Measurements from ENCODE around the gene FZR1.
"Not testable (repeated sequence)": the region's sequence is repeated elsewhere in the genome, so short reads cannot be mapped to it uniquely, and the experiment has no call there.

Gene FZR1

DNA sequence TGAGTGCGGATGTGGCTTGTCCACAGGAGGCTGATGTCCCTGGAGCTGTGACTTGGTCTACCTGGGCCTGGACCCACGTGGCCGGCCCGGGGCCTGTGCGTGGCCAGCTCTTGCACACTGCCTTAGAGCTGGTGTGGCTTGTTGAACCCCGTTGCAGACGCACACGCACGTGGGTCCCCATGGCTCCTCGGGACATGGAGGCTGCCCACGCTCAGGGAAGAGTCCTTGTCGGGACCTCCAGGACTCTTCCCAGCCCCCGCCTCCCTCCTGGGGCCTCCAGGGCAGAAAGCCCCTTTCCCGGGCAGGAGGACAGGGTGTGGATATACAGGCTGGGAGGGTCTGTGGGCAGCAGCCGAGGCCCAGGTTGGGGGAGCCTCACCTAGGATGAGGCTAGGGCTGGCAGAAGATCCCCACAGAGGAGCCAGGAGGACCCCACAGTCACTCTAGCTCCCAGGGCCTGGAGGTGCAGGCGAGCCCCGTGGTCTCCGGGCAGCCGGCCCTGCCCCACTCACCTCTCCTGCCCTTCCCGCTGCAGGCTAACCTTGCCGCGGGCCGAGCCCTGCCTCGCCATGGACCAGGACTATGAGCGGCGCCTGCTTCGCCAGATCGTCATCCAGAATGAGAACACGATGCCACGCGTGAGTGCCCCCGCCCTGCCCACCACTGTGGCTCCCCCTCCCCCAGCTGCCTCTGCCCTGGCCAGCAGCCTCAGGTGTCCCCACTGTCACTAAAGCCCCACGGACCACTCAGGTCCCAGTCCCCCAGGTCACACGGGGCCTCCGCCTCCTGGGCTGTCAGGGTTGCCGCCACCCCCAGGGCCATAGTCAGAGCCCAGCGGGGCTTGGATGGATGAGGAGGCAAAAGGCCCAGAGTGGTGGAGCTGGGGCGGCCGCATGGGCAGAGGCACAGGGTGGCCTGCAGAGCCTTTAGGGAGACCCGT is 16.6 kb downstream of the FZR1 start:
- peaks cover 49% of the 10 kb centered on the region for H3K36me3 ChIP-seq (ENCODE audit: insufficient read depth, low read length)

DNA sequence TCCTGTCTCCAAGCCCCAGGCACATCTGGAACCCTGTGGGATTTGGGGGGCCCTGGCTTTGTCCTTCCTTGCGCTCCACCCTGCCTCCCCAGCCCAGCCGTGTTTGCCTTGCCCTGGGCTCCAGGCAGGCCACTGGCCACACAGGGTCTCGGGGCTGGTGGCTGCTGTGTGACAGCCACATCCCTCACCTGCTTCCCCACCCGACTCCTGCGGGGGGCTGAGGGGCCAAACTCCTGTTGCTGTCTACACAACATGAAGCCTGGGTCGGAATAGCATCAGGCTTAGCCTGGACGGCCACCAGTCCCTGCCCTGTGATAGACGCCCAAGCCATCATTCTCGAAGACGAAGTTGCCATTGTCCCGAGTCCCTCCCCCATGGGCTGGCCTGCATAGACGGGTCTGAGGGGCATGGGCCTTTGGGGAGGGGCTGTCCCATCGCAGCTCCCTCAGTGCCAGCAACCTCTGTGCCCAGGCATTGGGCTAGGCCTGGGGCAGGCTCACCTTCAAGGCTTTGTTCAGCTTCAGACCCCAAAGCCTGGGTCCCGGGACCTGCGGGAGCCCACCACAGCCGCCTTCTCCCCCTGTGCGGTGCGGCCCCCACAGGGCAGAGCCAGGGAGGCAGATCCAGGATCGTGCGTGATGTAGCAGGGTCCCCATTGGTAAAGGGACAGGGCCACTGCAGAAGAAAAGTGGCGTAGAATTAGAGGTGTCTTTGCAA is 17.4 kb downstream of the FZR1 start:
- no peaks in the 10 kb centered on the region for H3K4me1 ChIP-seq (ENCODE audit: control insufficient read depth, insufficient read depth, low read length)
- no peak overlapping the region for H3K9ac ChIP-seq (ENCODE audit: low read depth, low read length)
- no peaks in the 10 kb centered on the region for H3K27me3 ChIP-seq (ENCODE audit: control insufficient read depth, insufficient read depth, low read length)
- H3K4me2 ChIP-seq (ENCODE audit: low read length): no peak overlapping the region
- no peaks in the 10 kb centered on the region for H3K9me3 ChIP-seq (replicated peaks; ENCODE audit: low read length)
- H3K36me3 ChIP-seq (ENCODE audit: insufficient read depth, low read length): peaks cover 55% of the 10 kb centered on the region
- H3K4me3 ChIP-seq (ENCODE audit: low read length): no peak overlapping the region

More for the DNA sequence above, 16.6 kb downstream of the FZR1 start:
- Histone ChIP-seq H3K4me2 (ENCODE audit: low read length) (no peak overlapping the region), H3K9me3 (replicated peaks; ENCODE audit: low read length) (no peaks in the 10 kb centered on the region), H3K4me1 (ENCODE audit: control insufficient read depth, insufficient read depth, low read length) (no peaks in the 10 kb centered on the region), H3K27me3 (ENCODE audit: control insufficient read depth, insufficient read depth, low read length) (no peaks in the 10 kb centered on the region), H3K4me3 (ENCODE audit: low read length) (no peak overlapping the region), H3K9ac (ENCODE audit: low read depth, low read length) (no peak overlapping the region)

DNA sequence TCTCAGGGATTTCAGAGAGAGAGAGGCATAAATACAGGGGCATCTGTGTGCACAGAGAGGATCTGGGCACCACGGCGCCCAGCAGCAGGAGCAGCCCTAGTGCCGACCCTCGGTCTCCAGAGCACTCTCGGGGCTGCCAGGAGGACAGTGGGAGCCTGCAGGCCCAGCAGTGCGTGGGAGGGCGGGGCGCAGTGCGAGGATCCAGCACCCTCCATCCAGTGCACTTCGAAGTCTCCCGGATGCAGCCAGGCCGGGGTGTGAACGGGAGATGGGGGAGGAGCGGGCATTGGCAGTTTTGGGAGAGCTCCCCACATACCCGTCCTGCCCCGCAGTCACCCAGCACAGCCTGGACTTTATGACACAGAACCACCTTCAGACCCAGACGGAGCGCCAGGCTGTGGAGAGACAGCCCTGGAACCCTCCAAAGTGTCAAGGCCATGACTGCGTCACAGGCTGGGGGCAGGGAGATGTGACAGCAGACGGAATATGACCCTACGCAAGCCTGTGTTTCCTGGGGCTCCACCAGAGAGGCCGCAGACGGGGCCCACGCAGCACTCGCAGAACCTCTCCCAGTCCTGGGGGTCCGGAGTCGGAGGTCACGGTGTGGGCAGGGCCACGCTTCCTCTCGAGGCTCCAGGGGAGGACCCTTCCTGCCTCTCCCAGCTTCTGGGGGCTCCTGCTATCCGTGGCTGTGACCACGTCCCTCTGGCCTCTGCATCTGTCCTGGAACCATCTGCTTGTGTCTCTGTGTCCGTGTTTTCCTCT is 18.1 kb downstream of the FZR1 start:
- peaks cover 54% of the 10 kb centered on the region for H3K36me3 ChIP-seq (ENCODE audit: insufficient read depth, low read length)
- no peak overlapping the region for H3K9ac ChIP-seq (ENCODE audit: low read depth, low read length)
- H3K9me3 ChIP-seq (replicated peaks; ENCODE audit: low read length): no peaks in the 10 kb centered on the region
- no peak overlapping the region for H3K4me3 ChIP-seq (ENCODE audit: low read length)
- H3K4me1 ChIP-seq (ENCODE audit: control insufficient read depth, insufficient read depth, low read length): no peaks in the 10 kb centered on the region
- H3K27me3 ChIP-seq (ENCODE audit: control insufficient read depth, insufficient read depth, low read length): no peaks in the 10 kb centered on the region
- H3K4me2 ChIP-seq (ENCODE audit: low read length): no peak overlapping the region

DNA sequence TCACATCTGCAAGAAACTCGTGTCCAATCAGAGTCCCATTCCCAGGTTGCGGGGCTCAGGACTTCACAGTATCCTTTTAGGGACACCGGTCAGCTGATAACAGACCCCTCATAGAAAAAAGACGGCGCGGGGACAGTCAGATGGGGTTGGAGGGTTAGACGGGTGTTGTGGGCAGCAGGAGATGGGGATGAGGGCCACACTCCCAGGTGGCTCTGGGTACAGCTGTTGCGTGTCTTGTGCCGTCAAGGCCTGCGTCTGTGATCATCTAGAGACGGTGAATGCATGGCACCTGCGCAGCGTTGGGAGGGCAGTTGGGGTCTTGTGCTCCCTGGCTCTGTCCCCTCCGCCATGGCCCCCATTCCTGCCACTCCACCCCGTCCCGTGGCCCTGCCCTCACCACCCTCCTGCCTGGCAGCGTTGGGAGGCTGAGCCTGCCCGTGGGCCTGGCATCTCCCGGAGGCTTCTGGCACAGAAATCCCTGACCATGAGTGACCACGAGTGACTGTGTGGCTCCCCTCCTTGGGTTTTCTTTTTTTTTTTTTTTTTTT is 18.9 kb downstream of the FZR1 start:
- no peaks in the 10 kb centered on the region for H3K4me1 ChIP-seq (ENCODE audit: control insufficient read depth, insufficient read depth, low read length)
- no peaks in the 10 kb centered on the region for H3K27me3 ChIP-seq (ENCODE audit: control insufficient read depth, insufficient read depth, low read length)
- peaks cover 47% of the 10 kb centered on the region for H3K36me3 ChIP-seq (ENCODE audit: insufficient read depth, low read length)
- H3K4me2 ChIP-seq (ENCODE audit: low read length): no peak overlapping the region
- no peaks in the 10 kb centered on the region for H3K9me3 ChIP-seq (replicated peaks; ENCODE audit: low read length)
- H3K9ac ChIP-seq (ENCODE audit: low read depth, low read length): no peak overlapping the region
- no peak overlapping the region for H3K4me3 ChIP-seq (ENCODE audit: low read length)

DNA sequence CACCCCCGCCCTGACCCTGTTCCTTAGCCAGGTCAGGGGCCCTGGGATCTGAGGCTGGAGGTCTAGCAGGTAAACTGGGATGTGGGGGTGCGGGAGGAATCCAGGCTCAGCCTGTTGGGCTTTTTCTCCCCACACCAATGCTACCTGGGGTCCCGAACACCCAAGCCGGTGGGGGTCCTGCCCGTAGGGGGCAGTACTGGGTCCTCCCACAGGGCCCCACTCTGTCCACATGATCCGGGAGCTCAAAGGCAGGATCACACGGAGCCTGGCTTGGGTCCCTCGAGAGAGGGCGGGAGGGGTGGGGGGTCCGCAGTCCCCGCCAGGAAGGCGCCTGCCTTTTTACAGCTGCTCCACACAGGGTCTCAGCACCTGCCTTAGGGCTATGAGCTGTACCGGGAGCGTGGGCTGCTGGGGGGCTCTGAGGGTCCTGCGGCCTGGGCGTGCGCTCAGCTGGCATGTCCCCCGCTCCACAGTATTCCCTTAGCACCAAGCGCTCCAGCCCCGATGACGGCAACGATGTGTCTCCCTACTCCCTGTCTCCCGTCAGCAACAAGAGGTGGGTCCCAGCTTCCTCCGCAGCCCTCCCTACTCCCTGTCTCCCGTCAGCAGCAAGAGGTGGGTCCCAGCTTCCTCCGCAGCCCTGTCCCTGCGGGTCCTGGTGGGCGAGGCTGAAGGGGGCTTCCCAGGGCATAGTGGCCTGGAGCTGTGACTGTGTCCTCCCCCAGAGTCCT is 20.6 kb downstream of the FZR1 start:
- Histone ChIP-seq H3K27me3 (ENCODE audit: control insufficient read depth, insufficient read depth, low read length) (no peaks in the 10 kb centered on the region), H3K9ac (ENCODE audit: low read depth, low read length) (no peak overlapping the region), H3K4me2 (ENCODE audit: low read length) (no peak overlapping the region), H3K4me3 (ENCODE audit: low read length) (no peak overlapping the region), H3K9me3 (replicated peaks; ENCODE audit: low read length) (no peaks in the 10 kb centered on the region), H3K36me3 (ENCODE audit: insufficient read depth, low read length) (peaks cover 53% of the 10 kb centered on the region), H3K4me1 (ENCODE audit: control insufficient read depth, insufficient read depth, low read length) (no peaks in the 10 kb centered on the region)

DNA sequence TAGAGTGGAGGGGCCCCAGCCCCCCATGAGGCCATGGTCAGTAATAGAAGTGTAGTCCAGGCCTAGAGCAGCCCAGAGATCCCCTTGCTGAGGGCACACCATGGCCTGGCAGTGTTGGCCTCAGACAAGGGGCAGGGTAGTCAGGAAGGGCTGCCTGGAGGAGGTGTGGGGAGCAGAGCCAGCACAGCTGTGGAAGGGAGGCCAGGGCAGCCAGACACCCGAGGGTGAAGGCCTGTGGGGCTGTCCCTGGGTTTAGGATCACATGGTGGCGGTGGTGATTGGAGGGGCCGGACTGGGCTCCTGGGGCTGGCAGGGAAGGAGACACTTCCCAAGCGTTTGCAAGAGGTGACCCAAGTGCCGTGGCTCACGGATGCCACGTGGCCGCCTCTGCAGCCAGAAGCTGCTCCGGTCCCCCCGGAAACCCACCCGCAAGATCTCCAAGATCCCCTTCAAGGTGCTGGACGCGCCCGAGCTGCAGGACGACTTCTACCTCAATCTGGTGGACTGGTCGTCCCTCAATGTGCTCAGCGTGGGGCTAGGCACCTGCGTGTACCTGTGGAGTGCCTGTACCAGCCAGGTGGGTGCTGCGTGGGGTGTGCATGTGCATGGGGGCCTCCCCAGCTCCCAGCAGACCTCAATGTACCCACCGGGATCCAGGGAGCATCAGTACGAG is 21.3 kb downstream of the FZR1 start:
- no peaks in the 10 kb centered on the region for H3K9me3 ChIP-seq (replicated peaks; ENCODE audit: low read length)
- H3K27me3 ChIP-seq (ENCODE audit: control insufficient read depth, insufficient read depth, low read length): no peaks in the 10 kb centered on the region
- no peak overlapping the region for H3K4me3 ChIP-seq (ENCODE audit: low read length)
- H3K36me3 ChIP-seq (ENCODE audit: insufficient read depth, low read length): peaks cover 54% of the 10 kb centered on the region
- H3K4me1 ChIP-seq (ENCODE audit: control insufficient read depth, insufficient read depth, low read length): no peaks in the 10 kb centered on the region
- no peak overlapping the region for H3K4me2 ChIP-seq (ENCODE audit: low read length)
- H3K9ac ChIP-seq (ENCODE audit: low read depth, low read length): no peak overlapping the region

DNA sequence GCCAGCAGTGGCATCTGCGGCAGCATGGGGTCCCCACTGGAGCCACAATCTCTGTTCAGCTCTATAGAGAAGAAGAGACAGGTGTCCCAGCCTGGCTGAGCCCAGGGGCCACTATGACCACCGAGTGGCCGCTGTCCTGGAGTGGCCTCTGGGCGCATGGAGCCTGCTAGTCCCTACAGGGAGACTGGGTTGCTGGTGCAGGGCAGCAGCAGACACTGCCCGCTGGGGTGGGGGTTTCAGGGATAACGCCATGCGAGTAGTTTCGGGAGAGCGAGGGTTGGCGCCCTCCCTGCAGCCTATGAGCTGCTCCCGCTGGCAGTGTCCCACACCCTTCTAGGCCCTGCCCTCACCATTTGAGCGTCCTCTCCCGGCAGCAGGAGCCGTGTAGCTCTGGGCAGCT is 22.0 kb downstream of the FZR1 start:
- H3K4me1 ChIP-seq (ENCODE audit: control insufficient read depth, insufficient read depth, low read length): no peaks in the 10 kb centered on the region
- H3K36me3 ChIP-seq (ENCODE audit: insufficient read depth, low read length): peaks cover 58% of the 10 kb centered on the region
- H3K4me2 ChIP-seq (ENCODE audit: low read length): no peak overlapping the region
- H3K9me3 ChIP-seq (replicated peaks; ENCODE audit: low read length): no peaks in the 10 kb centered on the region
- no peak overlapping the region for H3K4me3 ChIP-seq (ENCODE audit: low read length)
- H3K27me3 ChIP-seq (ENCODE audit: control insufficient read depth, insufficient read depth, low read length): no peaks in the 10 kb centered on the region
- no peak overlapping the region for H3K9ac ChIP-seq (ENCODE audit: low read depth, low read length)

DNA sequence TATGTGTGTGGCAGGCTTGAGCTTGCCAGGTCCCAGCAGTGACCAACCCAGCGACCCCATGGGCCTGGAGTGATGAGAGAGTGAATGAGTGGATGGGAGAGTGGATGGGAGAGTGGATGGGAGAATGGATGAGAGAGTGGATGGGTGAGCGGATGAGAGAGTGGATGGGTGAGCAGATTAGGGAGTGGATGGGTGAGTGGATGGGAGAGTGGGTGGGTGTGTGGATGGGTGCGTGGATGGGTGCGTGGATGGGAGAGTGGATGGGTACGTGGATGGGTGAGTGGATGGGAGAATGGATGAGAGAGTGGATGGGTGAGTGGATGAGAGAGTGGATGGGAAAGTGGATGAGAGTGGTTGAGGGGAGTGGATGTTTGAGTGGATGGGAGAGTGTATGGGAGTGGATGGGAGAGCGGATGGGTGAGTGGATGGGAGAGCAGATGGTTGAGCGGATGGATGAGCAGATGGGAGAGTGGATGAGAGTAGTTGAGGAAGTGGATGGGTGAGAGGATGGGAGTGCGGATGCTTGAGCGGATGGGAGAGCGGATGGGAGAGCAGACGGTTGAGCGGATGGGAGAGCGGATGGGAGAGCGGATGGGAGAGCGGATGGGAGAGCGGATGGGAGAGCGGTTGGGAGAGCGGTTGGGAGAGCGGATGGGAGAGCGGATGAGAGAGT is 22.6 kb downstream of the FZR1 start:
- H3K9ac ChIP-seq (ENCODE audit: low read depth, low read length): no peak overlapping the region
- H3K4me2 ChIP-seq (ENCODE audit: low read length): no peak overlapping the region
- H3K27me3 ChIP-seq (ENCODE audit: control insufficient read depth, insufficient read depth, low read length): no peaks in the 10 kb centered on the region
- H3K4me3 ChIP-seq (ENCODE audit: low read length): no peak overlapping the region
- H3K36me3 ChIP-seq (ENCODE audit: insufficient read depth, low read length): peaks cover 58% of the 10 kb centered on the region
- H3K9me3 ChIP-seq (replicated peaks; ENCODE audit: low read length): no peaks in the 10 kb centered on the region
- no peaks in the 10 kb centered on the region for H3K4me1 ChIP-seq (ENCODE audit: control insufficient read depth, insufficient read depth, low read length)

DNA sequence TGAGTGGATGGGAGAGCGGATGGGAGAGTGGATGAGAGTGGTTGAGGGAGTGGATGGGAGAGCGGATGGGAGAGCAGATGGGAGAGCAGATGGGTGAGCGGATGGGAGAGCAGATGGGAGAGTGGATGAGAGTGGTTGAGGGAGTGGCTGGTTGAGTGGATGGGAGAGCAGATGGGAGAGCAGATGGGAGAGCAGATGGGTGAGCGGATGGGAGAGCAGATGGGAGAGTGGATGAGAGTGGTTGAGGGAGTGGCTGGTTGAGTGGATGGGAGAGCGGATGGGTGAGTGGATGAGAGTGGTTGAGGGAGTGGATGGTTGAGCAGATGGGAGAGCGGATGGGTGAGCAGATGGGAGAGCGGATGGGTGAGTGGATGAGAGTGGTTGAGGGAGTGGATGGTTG is 23.2 kb downstream of the FZR1 start:
- H3K4me2 ChIP-seq (ENCODE audit: low read length); H3K4me1 ChIP-seq (ENCODE audit: control insufficient read depth, insufficient read depth, low read length); H3K9ac ChIP-seq (ENCODE audit: low read depth, low read length); H3K4me3 ChIP-seq (ENCODE audit: low read length); H3K9me3 ChIP-seq (replicated peaks; ENCODE audit: low read length); H3K27me3 ChIP-seq (ENCODE audit: control insufficient read depth, insufficient read depth, low read length): not testable (repeated sequence)
- peaks cover 56% of the 10 kb centered on the region for H3K36me3 ChIP-seq (ENCODE audit: insufficient read depth, low read length)

DNA sequence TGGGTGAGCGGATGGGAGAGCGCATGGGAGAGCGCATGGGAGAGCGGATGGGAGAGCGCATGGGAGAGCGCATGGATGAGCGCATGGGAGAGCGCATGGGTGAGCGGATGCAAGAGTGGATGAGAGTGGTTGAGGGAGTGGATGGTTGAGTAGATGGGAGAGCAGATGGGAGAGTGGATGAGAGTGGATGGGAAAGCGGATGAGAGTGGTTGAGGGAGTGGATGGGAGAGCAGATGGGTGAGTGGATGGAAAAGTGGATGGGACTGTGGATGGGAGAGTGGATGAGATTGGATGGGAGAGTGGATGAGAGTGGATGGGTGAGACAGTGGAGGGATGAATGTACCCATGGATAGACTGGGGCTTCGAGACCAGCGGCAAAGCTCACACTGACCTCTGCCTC is 24.3 kb downstream of the FZR1 start:
- Histone ChIP-seq H3K9ac (ENCODE audit: low read depth, low read length) (no peak overlapping the region), H3K9me3 (replicated peaks; ENCODE audit: low read length) (no peaks in the 10 kb centered on the region), H3K27me3 (ENCODE audit: control insufficient read depth, insufficient read depth, low read length) (no peaks in the 10 kb centered on the region), H3K36me3 (ENCODE audit: insufficient read depth, low read length) (peaks cover 59% of the 10 kb centered on the region), H3K4me3 (ENCODE audit: low read length) (no peak overlapping the region), H3K4me2 (ENCODE audit: low read length) (no peak overlapping the region), H3K4me1 (ENCODE audit: control insufficient read depth, insufficient read depth, low read length) (no peaks in the 10 kb centered on the region)
